Panc1 (cell line): ENCODE results near the gene PLEKHN1. TPM values are rescaled to one million over a fixed set of nuclear protein-coding genes. Genes with fewer than 3 reads are reported as not detected.

Experiments
- ATAC-seq: fragments of 200-7000 bp; cut with Tn5 transposase; 2 replicates; pipeline ENCODE4 v1.9.1; 2020; ENCODE audit warnings: mild to moderate bottlenecking, moderate library complexity
- BruUV-seq: library from RNA; stranded (reverse); fragments of 400-500 nt; replicated peaks from 2 replicates; lab custom pipeline; 2021; lab: Mats Ljungman, UMichigan
- CTCF ChIA-PET: fragments of 300-600 bp; sonication (Branson Sonifier 250); formaldehyde crosslinking; loops from one replicate; lab custom pipeline; 2022; ENCODE audit warnings: antibody characterized with exemption; lab: Charles Lee
- POLR2A ChIA-PET: fragments of 300-600 bp; sonication (Branson Sonifier 250); formaldehyde crosslinking; loops from one replicate; lab custom pipeline; 2022; ENCODE audit warnings: antibody characterized with exemption; lab: Charles Lee
- DNase-seq: peaks from one replicate; pipeline ENCODE4 v3.0.0-alpha.2; 2010; ENCODE audit warnings: low read depth, low spot score
- H3K27ac ChIP-seq: 2 replicates; pipeline ENCODE4 v1.5.1; 2011; ENCODE audit warnings: mild to moderate bottlenecking, low read length, inconsistent platforms
- H3K27me3 ChIP-seq: fragments of 200-500 bp; sonication (Bioruptor generic); 2 replicates; pipeline ENCODE4 v1.6.0; 2014; ENCODE audit warnings: low read length, inconsistent platforms; ENCODE audit not compliant: control insufficient read depth, insufficient read depth
- H3K36me3 ChIP-seq: fragments of 200-500 bp; sonication (Bioruptor generic); 2 replicates; pipeline ENCODE4 v1.5.1; 2014; ENCODE audit warnings: inconsistent platforms, mild to moderate bottlenecking, low read length, moderate library complexity; ENCODE audit not compliant: control insufficient read depth, insufficient read depth
- H3K4me1 ChIP-seq: 2 replicates; pipeline ENCODE4 v1.5.1; 2011; ENCODE audit warnings: inconsistent platforms, mild to moderate bottlenecking, low read length, moderate library complexity; ENCODE audit not compliant: control insufficient read depth, insufficient read depth
- H3K4me3 ChIP-seq, 2 experiments: 2 replicates each; pipeline ENCODE4 v1.5.1; 2011 to 2012; ENCODE audit warnings: low read depth in 2 of 2, low read length in 2 of 2, mild to moderate bottlenecking in 2 of 2, inconsistent platforms in 1 of 2, moderate library complexity in 1 of 2
- H3K9me3 ChIP-seq: fragments of 200-500 bp; sonication (Bioruptor generic); 2 replicates; pipeline ENCODE4 v1.5.1; 2014; ENCODE audit warnings: low read depth, mild to moderate bottlenecking, inconsistent platforms, low read length, moderate library complexity; ENCODE audit not compliant: control insufficient read depth, insufficient read depth
- CTCF ChIP-seq: fragments of 450-650 bp; IDR thresholded peaks from 2 replicates; pipeline ENCODE4 v1.5.1; 2017; ENCODE audit warnings: mild to moderate bottlenecking
- POLR2AphosphoS5 ChIP-seq: IDR thresholded peaks from 2 replicates; pipeline ENCODE4 v1.6.1; 2012; ENCODE audit warnings: mild to moderate bottlenecking, low read depth, low read length, moderate library complexity
- REST ChIP-seq, 2 experiments: IDR thresholded peaks; 2 replicates each; pipeline ENCODE4 v1.6.1; 2011 to 2012; ENCODE audit warnings: low read depth in 2 of 2, control low read depth in 1 of 2, low read length in 1 of 2, mild to moderate bottlenecking in 1 of 2, moderate library complexity in 1 of 2; ENCODE audit not compliant: insufficient read depth in 1 of 2
- SIN3A ChIP-seq: IDR thresholded peaks from 2 replicates; pipeline ENCODE4 v1.6.1; 2012; ENCODE audit warnings: low read depth, mild to moderate bottlenecking, low read length, moderate library complexity, borderline replicate concordance; ENCODE audit not compliant: insufficient read depth
- TCF7L2 ChIP-seq: IDR thresholded peaks from 2 replicates; pipeline ENCODE4 v1.6.1; 2011; ENCODE audit warnings: mild to moderate bottlenecking, low read depth, low read length, inconsistent platforms
- in situ Hi-C: cut with HindIII; loops from 2 replicates; pipeline ENCODE4 v1.10.0; 2016; ENCODE audit warnings: low sequenced_read_pairs, low pct_unique_long_range_greater_than_20kb
- intact Hi-C: fragments of 100-400 bp; cut with micrococcal nuclease; formaldehyde crosslinking; loops from one replicate; pipeline ENCODE4 v1.10.0; 2022; ENCODE audit not compliant: unreplicated experiment
- total RNA-seq: library from RNA; stranded (reverse); gene quantifications from one replicate; pipeline ENCODE4 v1.2.1, GENCODE V29; 2021; ENCODE audit not compliant: unreplicated experiment

The PLEKHN1 gene
- total RNA-seq, 1 experiment from 2014 or later: 9.8 TPM

DNA sequence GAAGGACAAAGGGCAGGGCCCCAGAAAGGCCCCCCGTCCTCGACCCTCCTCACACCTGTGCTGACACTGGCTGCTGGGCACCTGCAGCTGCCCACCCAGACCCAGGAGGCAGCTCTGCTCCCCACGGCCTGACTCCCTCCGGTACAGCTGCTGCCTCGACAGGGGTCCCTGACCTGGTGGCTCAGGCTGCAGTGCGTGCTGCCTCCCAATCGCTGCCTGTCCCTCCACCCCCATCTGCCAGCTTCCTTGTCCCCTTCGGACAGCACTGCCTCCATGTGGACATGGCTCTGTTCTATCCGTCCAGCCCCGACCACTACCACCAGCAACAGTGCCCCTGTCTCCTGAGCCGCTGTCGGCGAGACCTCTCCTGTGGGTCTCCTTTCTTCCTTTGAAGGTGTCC, 11.4 kb upstream of the PLEKHN1 start:
- POLR2A ChIA-PET: interaction anchor here (0.7 kb wide), 1 partner anchor 12 kb away, joined by 4 read pairs; no protein-coding TSS in a partner anchor
- H3K4me1 ChIP-seq: peaks cover 7% of the 10 kb centered on the region
- DNase-seq (no peak), ATAC-seq (no peak)
- intact Hi-C loops: no loop called here
- BruUV-seq: no TSS peak
- no peak for TF ChIP-seq CTCF
- TF ChIP-seq POLR2AphosphoS5: no peak
- TF ChIP-seq SIN3A: no peak
- no peak for TF ChIP-seq REST (IDR thresholded peaks at IDR 0.05; ENCODE audit: insufficient read depth in 1 of 2, low read depth in 2 of 2, low read length in 1 of 2)
- no peak for TF ChIP-seq TCF7L2
- peaks cover 17% of the 10 kb centered on the region for H3K36me3 ChIP-seq
- no peak overlapping the region for H3K4me3 ChIP-seq
- no peak overlapping the region for H3K27ac ChIP-seq
- no peaks in the 10 kb centered on the region for H3K27me3 ChIP-seq
- CTCF ChIA-PET: no interaction called here
- in situ Hi-C loops: no loop called here
- no peaks in the 10 kb centered on the region for H3K9me3 ChIP-seq

DNA sequence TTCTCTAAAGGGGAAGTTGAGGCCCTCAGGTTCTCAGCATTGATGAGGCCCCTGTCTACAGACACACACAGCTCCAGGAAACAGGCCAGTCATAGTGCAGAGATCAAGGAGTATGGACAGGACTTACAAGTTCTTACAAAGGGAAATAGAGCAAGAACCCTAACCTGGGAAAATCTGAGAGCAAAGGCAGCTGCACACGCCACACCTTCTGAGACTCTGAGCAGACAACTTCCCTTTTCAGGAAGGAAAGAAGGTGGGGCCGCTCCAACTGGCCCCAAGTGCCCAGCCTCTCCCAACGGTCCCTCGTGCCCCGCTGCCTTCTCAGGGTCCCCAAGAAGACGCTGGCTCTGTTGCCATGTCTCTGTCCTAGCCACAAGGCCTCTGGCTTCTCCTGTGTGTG, 10.8 kb upstream of the PLEKHN1 start:
- intact Hi-C loops: no loop called here
- CTCF ChIA-PET: no interaction called here

More for the DNA sequence above, 10.8 kb upstream of the PLEKHN1 start:
- Histone ChIP-seq H3K4me1 (peaks cover 7% of the 10 kb centered on the region), H3K27me3 (no peaks in the 10 kb centered on the region), H3K27ac (no peak overlapping the region), H3K4me3 (no peak overlapping the region), H3K36me3 (peaks cover 17% of the 10 kb centered on the region), H3K9me3 (no peaks in the 10 kb centered on the region)
- ATAC-seq (no peak), DNase-seq (no peak)
- TF ChIP-seq REST (IDR thresholded peaks at IDR 0.05; ENCODE audit: insufficient read depth in 1 of 2, low read depth in 2 of 2, low read length in 1 of 2) (no peak), SIN3A (no peak), TCF7L2 (no peak), POLR2AphosphoS5 (no peak), CTCF (no peak)
- POLR2A ChIA-PET: interaction anchor here (0.6 kb wide), 1 partner anchor 63 kb away, joined by 6 read pairs; no protein-coding TSS in a partner anchor
- in situ Hi-C loops: no loop called here
- BruUV-seq: no TSS peak
